ENCODE data around the gene PLXNA4.

PLXNA4 gene

DNA sequence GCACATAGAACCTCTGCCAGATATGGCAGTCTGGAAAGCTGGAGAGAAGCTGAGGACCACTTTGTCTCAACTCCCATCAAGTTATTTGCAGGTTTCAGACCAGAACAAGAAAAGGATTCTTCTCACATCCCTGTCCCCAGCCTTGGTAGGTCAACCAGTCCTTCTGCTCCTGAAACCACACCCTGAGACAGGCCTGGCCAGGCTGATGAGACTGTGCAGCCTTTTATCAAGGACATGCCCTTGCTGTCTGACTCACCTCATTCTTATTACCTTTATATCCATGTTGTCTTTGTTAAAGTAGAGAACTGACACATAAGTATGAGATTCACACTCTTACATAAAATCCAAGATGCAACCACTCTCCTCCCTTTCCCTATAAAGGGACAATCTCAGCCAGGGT lies 354.9 kb downstream of the PLXNA4 start:
- no peak overlapping the region for H3K4me3 ChIP-seq (ENCODE audit: low read depth, low read length)
- TF ChIP-seq, protein P1, sequence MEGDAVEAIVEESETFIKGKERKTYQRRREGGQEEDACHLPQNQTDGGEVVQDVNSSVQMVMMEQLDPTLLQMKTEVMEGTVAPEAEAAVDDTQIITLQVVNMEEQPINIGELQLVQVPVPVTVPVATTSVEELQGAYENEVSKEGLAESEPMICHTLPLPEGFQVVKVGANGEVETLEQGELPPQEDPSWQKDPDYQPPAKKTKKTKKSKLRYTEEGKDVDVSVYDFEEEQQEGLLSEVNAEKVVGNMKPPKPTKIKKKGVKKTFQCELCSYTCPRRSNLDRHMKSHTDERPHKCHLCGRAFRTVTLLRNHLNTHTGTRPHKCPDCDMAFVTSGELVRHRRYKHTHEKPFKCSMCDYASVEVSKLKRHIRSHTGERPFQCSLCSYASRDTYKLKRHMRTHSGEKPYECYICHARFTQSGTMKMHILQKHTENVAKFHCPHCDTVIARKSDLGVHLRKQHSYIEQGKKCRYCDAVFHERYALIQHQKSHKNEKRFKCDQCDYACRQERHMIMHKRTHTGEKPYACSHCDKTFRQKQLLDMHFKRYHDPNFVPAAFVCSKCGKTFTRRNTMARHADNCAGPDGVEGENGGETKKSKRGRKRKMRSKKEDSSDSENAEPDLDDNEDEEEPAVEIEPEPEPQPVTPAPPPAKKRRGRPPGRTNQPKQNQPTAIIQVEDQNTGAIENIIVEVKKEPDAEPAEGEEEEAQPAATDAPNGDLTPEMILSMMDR (IDR thresholded peaks at IDR 0.05; ENCODE audit: low read depth, low read length) = no peak
- DNase-seq (ENCODE audit: low read depth, low spot score) = no peak
- in situ Hi-C loops (cut with HindIII; ENCODE audit: low sequenced_read_pairs) = no loop called here

DNA sequence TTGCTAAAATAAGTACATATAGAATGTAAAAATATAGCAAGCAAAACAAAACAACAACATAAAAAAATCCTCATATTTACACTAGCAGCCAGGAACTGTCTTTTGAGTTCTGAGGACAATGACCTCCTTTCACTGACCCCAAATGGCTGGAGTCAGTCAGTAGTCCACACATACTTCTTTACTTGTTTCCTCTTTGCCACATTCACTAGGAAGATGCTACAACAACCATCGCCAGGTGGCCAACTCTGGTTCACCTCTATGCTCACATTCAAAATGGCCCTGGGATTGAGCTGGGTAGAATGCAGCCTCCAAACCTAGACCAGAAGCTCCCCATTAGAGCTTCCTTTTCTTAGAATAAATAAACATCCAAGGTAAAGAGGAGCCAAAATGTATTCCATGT lies 356.2 kb downstream of the PLXNA4 start:
- no peak overlapping the region for H3K4me3 ChIP-seq (ENCODE audit: low read depth, low read length)
- in situ Hi-C loops (cut with HindIII; ENCODE audit: low sequenced_read_pairs) = no loop called here
- TF ChIP-seq, protein P1 (IDR thresholded peaks at IDR 0.05; ENCODE audit: low read depth, low read length) = no peak
- no peak for DNase-seq (ENCODE audit: low read depth, low spot score)

DNA sequence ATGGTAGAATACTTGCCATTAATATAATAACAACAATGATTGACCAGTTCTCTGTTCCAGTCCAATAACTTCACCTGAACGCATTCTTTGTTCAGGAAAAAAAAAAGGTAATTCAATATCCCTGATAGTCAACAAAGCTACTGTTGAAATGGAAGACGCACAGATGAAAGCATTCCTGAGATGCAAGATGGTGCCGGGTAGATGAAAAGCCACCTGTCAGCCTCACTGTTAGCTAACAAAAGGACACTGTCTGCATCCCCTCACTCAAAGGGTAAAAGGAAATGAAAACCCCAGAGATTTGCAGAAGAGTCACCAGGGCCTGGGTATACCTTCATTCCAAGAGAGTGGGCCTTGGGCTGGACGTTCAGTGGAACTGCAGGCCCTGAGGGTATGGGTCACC lies 357.4 kb downstream of the PLXNA4 start:
- TF ChIP-seq, protein P1 (IDR thresholded peaks at IDR 0.05; ENCODE audit: low read depth, low read length) = no peak
- in situ Hi-C loops (cut with HindIII; ENCODE audit: low sequenced_read_pairs) = no loop called here
- H3K4me3 ChIP-seq (ENCODE audit: low read depth, low read length) = no peak overlapping the region

DNA sequence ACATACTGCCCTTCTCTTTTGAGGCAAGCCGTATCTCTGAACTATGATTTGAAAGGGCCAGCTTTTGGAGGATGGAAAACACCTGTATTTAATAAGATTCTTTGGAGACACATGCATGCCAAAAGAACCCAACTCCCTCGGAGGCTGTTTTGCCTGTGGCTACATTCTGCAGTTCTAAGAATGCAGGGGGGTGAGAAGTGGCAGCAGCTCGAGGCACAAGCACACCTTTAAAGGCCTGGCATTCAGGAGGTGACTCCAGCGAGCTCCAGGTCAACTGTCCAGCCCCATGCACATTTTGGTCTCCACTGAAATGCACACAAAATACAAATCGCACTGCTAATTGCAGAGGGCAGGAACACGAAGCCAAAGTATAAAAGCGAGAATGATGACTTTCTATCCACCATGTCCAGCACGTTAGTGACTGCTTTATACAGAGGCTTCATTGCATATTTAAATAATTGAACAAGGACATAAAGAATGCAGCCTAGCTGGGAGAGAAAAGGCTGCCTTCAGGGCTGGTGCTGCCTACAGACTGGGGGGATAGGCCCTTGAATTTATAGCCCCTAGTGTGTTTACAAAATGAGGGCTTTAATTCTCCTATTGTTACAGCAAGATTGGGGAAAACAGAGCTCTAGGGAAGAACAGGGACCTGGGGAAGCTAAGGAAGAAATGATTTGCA lies 359.3 kb downstream of the PLXNA4 start:
- in situ Hi-C loops (cut with HindIII; ENCODE audit: low sequenced_read_pairs) = no loop called here
- TF ChIP-seq, protein P1 (IDR thresholded peaks at IDR 0.05; ENCODE audit: low read depth, low read length) = no peak
- DNase-seq (ENCODE audit: low read depth, low spot score) = no peak
- no peak overlapping the region for H3K4me3 ChIP-seq (ENCODE audit: low read depth, low read length)

More for the DNA sequence above, 357.4 kb downstream of the PLXNA4 start:
- DNase-seq (ENCODE audit: low read depth, low spot score) = no peak

DNA sequence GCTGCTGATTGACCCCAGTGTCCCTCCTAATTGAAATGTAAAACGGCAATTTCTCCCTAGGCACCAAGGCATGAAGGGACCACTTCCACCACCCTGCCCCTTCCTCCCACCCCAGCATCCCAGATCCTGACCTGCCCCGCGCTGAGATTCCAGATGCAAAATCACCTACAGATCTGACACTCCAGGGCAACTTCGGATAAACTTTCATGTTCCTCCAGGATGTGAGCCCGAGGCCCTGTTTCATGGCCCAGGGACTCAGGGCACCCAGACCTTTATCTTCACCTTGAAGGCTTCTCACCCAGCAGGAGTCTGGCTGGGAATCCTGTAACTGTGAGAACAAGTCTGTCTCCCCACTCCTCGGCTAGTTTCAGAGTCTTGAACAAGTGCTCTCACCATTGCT lies 361.8 kb downstream of the PLXNA4 start:
- no peak overlapping the region for H3K4me3 ChIP-seq (ENCODE audit: low read depth, low read length)
- in situ Hi-C loops (cut with HindIII; ENCODE audit: low sequenced_read_pairs) = no loop called here
- TF ChIP-seq, protein P1 (IDR thresholded peaks at IDR 0.05; ENCODE audit: low read depth, low read length) = no peak

DNA sequence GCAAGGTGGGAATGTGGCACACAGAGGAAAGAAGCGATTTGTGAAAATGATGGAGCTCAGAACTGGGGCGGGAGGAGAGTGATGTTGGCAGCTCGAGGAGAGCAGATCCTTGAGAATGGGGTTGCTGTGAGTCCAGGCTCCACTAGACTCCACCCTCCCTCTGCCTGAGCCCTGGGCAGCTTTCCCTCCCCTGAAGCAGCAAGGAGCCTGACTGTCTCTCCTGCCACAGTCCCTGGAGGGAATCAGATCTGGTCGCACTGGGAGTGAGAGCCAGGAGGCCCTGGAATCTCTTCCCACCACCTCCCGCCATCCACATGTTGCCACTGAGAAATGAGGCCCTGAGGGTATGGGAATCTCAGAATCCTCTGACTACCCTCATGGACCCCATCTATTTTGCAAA lies 362.7 kb downstream of the PLXNA4 start:
- DNase-seq (ENCODE audit: low read depth, low spot score) = no peak
- in situ Hi-C loops (cut with HindIII; ENCODE audit: low sequenced_read_pairs) = no loop called here
- TF ChIP-seq, protein P1 (IDR thresholded peaks at IDR 0.05; ENCODE audit: low read depth, low read length) = no peak
- no peak overlapping the region for H3K4me3 ChIP-seq (ENCODE audit: low read depth, low read length)

More for the DNA sequence above, 361.8 kb downstream of the PLXNA4 start:
- no peak for DNase-seq (ENCODE audit: low read depth, low spot score)

Data from astrocyte of the spinal cord (primary cell).